ENCODE measurements around the gene CNTNAP5.

The CNTNAP5 gene

DNA sequence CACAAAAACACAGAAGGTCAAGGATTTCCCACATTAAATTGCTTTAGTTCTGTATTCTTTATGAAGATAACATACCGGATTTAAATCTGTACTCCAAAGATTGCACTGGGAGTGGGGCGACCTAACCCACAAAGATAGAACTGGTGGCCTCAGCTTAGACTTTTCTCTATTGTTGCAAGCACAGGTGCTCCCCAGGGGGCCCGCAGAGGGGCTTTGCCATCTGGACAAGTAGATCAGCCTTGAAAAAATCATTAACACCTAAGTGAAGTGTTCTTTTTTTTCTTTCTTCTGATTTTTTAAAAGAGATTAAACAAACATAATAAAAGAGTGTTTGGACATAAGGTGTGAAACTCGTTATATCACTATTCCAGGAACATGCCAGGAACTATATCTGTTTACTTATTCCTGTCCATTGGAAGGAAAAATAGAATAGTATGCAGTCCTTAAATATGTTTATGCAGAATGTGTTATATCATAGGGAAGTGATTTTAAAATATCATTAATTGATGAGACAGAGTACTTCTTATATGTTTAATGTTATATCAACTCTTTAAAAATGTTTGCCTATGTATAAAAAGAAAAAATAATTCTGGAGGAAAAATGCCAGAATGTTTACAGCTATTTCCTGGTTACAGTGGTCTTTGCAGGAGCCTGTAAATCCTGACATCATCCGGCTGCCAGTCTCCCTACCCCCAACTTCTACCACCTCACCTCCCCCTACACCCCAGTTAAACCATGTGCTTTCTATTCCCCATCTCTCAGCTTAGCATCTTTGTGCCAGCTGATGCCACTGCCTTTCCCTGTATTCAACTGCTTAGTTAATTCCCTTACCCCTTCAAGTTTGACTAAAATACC is 679.2 kb downstream of the CNTNAP5 start:
- Histone ChIP-seq H4K20me1 (ENCODE audit: insufficient read depth, low read length) (no peaks in the 10 kb centered on the region), H3F3A (ENCODE audit: insufficient read depth, low read length) (no peaks in the 10 kb centered on the region), H3K27ac (ENCODE audit: low read length) (no peak overlapping the region)

DNA sequence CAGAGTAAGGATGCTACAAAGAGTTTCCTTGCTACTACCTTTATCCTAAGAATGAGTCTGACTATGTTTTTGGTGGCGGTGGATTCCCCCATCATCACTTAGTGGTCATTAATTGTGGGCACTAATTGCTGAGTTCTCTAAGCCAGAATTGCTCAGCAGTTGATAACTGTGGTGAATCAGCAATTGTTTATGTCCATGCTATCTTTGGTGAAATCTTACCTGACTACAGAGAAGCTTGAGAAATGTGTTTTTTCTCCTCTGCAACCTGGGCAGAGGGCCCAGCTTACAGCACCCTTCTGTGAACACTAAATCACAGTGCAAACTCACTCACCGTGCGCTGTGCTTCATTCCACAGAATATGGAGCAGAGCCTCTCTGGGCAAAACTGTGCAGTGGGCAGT is 683.6 kb downstream of the CNTNAP5 start:
- Histone ChIP-seq H3K27me3 (replicated peaks; ENCODE audit: insufficient read depth, low read length) (no peaks in the 10 kb centered on the region), H2AFZ (ENCODE audit: low read length) (no peak overlapping the region), H3K9me2 (replicated peaks; ENCODE audit: insufficient read depth, low read length) (no peaks in the 10 kb centered on the region), H3K36me3 (replicated peaks; ENCODE audit: insufficient read depth, low read length) (no peaks in the 10 kb centered on the region), H3K4me1 (ENCODE audit: low read length) (no peaks in the 10 kb centered on the region), H4K20me1 (ENCODE audit: insufficient read depth, low read length) (no peaks in the 10 kb centered on the region), H3K9me3 (replicated peaks; ENCODE audit: insufficient read depth, low read length) (no peaks in the 10 kb centered on the region), H3F3A (ENCODE audit: insufficient read depth, low read length) (no peaks in the 10 kb centered on the region), H3K4me2 (ENCODE audit: low read depth, low read length) (no peak overlapping the region), H3K79me2 (ENCODE audit: low read length) (no peaks in the 10 kb centered on the region), H3K4me3 (ENCODE audit: low read length) (no peak overlapping the region), H3K9ac (ENCODE audit: low read length) (no peak overlapping the region), H3K27ac (ENCODE audit: low read length) (no peak overlapping the region)
- DNase-seq: no peak
- no peak for TF ChIP-seq EZH2 (optimal IDR thresholded peaks at IDR 0.05; ENCODE audit: low read depth, low read length)
- TF ChIP-seq EZH2phosphoT487 (IDR thresholded peaks at IDR 0.05; ENCODE audit: low read length): no peak
- TF ChIP-seq, protein P1, sequence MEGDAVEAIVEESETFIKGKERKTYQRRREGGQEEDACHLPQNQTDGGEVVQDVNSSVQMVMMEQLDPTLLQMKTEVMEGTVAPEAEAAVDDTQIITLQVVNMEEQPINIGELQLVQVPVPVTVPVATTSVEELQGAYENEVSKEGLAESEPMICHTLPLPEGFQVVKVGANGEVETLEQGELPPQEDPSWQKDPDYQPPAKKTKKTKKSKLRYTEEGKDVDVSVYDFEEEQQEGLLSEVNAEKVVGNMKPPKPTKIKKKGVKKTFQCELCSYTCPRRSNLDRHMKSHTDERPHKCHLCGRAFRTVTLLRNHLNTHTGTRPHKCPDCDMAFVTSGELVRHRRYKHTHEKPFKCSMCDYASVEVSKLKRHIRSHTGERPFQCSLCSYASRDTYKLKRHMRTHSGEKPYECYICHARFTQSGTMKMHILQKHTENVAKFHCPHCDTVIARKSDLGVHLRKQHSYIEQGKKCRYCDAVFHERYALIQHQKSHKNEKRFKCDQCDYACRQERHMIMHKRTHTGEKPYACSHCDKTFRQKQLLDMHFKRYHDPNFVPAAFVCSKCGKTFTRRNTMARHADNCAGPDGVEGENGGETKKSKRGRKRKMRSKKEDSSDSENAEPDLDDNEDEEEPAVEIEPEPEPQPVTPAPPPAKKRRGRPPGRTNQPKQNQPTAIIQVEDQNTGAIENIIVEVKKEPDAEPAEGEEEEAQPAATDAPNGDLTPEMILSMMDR (IDR thresholded peaks at IDR 0.05; ENCODE audit: low read length): no peak

More for the DNA sequence above, 679.2 kb downstream of the CNTNAP5 start:
- no peak overlapping the region for H3K4me3 ChIP-seq (ENCODE audit: low read length)
- TF ChIP-seq, protein P1 (IDR thresholded peaks at IDR 0.05; ENCODE audit: low read length): no peak
- TF ChIP-seq EZH2phosphoT487 (IDR thresholded peaks at IDR 0.05; ENCODE audit: low read length) (no peak), EZH2 (optimal IDR thresholded peaks at IDR 0.05; ENCODE audit: low read depth, low read length) (no peak)
- no peaks in the 10 kb centered on the region for H3K4me1 ChIP-seq (ENCODE audit: low read length)
- no peaks in the 10 kb centered on the region for H3K9me3 ChIP-seq (replicated peaks; ENCODE audit: insufficient read depth, low read length)
- no peak overlapping the region for H2AFZ ChIP-seq (ENCODE audit: low read length)
- H3K36me3 ChIP-seq (replicated peaks; ENCODE audit: insufficient read depth, low read length): no peaks in the 10 kb centered on the region
- no peak for DNase-seq
- H3K79me2 ChIP-seq (ENCODE audit: low read length): no peaks in the 10 kb centered on the region
- no peaks in the 10 kb centered on the region for H3K9me2 ChIP-seq (replicated peaks; ENCODE audit: insufficient read depth, low read length)
- no peak overlapping the region for H3K9ac ChIP-seq (ENCODE audit: low read length)
- no peaks in the 10 kb centered on the region for H3K27me3 ChIP-seq (replicated peaks; ENCODE audit: insufficient read depth, low read length)
- H3K4me2 ChIP-seq (ENCODE audit: low read depth, low read length): no peak overlapping the region

DNA sequence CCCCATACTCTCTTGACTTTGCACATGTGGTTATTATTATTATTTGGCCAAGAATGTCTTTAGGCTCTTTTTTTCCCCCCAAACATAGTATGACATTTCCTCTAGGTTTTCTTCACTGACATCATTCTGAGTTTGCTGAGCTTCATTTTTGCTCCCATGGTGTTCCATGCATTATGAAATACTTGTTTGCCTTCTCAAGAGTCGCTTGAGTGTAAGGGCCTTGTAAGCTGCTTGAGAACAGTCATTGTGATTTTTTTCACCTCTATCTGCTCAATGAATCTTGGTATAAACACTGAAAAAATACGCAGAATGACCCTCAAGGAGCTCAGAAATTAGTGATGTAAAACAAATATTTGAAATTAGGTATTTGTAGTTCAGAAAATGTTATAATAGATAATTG is 688.9 kb downstream of the CNTNAP5 start:
- no peak for DNase-seq

DNA sequence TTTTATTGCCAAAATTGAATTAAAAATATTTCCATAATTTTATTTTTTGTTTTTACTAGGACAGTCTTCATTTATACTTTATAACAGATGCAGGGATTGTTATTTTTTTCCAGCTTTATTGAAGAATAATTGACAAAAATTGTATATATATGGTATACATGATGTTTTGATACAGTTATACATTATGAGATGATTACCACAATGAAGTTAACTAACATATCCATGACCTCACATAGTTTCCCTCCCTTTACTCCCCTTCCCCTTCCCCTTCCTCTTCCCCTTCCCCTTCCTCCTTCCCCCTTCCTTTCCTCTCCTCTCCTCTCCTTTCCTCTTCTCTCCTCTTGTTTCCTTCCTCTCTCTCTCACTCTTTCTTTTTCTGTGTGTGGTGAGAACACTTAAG is 700.1 kb downstream of the CNTNAP5 start:
- Histone ChIP-seq H4K20me1 (ENCODE audit: insufficient read depth, low read length) (no peaks in the 10 kb centered on the region), H3K9ac (ENCODE audit: low read length) (no peak overlapping the region)
- TF ChIP-seq EZH2 (optimal IDR thresholded peaks at IDR 0.05; ENCODE audit: low read depth, low read length) (no peak), EZH2phosphoT487 (IDR thresholded peaks at IDR 0.05; ENCODE audit: low read length) (no peak)
- TF ChIP-seq, protein P1 (IDR thresholded peaks at IDR 0.05; ENCODE audit: low read length): no peak

More for the DNA sequence above, 688.9 kb downstream of the CNTNAP5 start:
- Histone ChIP-seq H3K4me3 (ENCODE audit: low read length) (no peak overlapping the region), H3K79me2 (ENCODE audit: low read length) (no peaks in the 10 kb centered on the region), H3K9ac (ENCODE audit: low read length) (no peak overlapping the region), H3F3A (ENCODE audit: insufficient read depth, low read length) (no peaks in the 10 kb centered on the region), H4K20me1 (ENCODE audit: insufficient read depth, low read length) (no peaks in the 10 kb centered on the region), H3K9me2 (replicated peaks; ENCODE audit: insufficient read depth, low read length) (no peaks in the 10 kb centered on the region), H3K4me1 (ENCODE audit: low read length) (no peaks in the 10 kb centered on the region), H3K27ac (ENCODE audit: low read length) (no peak overlapping the region), H3K4me2 (ENCODE audit: low read depth, low read length) (no peak overlapping the region), H3K9me3 (replicated peaks; ENCODE audit: insufficient read depth, low read length) (no peaks in the 10 kb centered on the region), H3K36me3 (replicated peaks; ENCODE audit: insufficient read depth, low read length) (no peaks in the 10 kb centered on the region), H3K27me3 (replicated peaks; ENCODE audit: insufficient read depth, low read length) (no peaks in the 10 kb centered on the region), H2AFZ (ENCODE audit: low read length) (no peak overlapping the region)
- TF ChIP-seq EZH2phosphoT487 (IDR thresholded peaks at IDR 0.05; ENCODE audit: low read length): no peak

More for the DNA sequence above, 700.1 kb downstream of the CNTNAP5 start:
- Histone ChIP-seq H3K9me3 (replicated peaks; ENCODE audit: insufficient read depth, low read length) (no peaks in the 10 kb centered on the region), H3K27ac (ENCODE audit: low read length) (no peak overlapping the region), H3K4me1 (ENCODE audit: low read length) (no peaks in the 10 kb centered on the region), H3F3A (ENCODE audit: insufficient read depth, low read length) (no peaks in the 10 kb centered on the region), H3K4me3 (ENCODE audit: low read length) (no peak overlapping the region), H3K27me3 (replicated peaks; ENCODE audit: insufficient read depth, low read length) (no peaks in the 10 kb centered on the region), H3K9me2 (replicated peaks; ENCODE audit: insufficient read depth, low read length) (no peaks in the 10 kb centered on the region), H3K4me2 (ENCODE audit: low read depth, low read length) (no peak overlapping the region), H2AFZ (ENCODE audit: low read length) (no peak overlapping the region), H3K79me2 (ENCODE audit: low read length) (no peaks in the 10 kb centered on the region), H3K36me3 (replicated peaks; ENCODE audit: insufficient read depth, low read length) (no peaks in the 10 kb centered on the region)
- no peak for DNase-seq

Measured in MM.1S (cell line).